IMR-90 (cell line): ENCODE measurements around the gene KRT76. TPM values are rescaled to one million over a fixed set of nuclear protein-coding genes. Genes with fewer than 3 reads are reported as not detected.

Source experiments
- ATAC-seq: fragments of 200-7000 bp; cut with Tn5 transposase; 2 replicates; pipeline ENCODE4 v1.9.1; 2020; ENCODE audit warnings: low read depth, mild to moderate bottlenecking, moderate library complexity
- BruUV-seq: library from RNA; stranded (reverse); fragments of 400-500 nt; replicated peaks from 2 replicates; lab custom pipeline; 2021; lab: Mats Ljungman, UMichigan
- CTCF ChIA-PET: fragments of 300-600 bp; formaldehyde crosslinking; extraction: SDS; loops from one replicate; lab custom pipeline; 2021; ENCODE audit warnings: antibody characterized with exemption; lab: Yijun Ruan, JAX
- POLR2A ChIA-PET: fragments of 300-600 bp; sonication (Branson Sonifier 250); formaldehyde crosslinking; loops from one replicate; lab custom pipeline; 2022; ENCODE audit warnings: antibody characterized with exemption; ENCODE audit not compliant: unreplicated experiment; lab: Charles Lee
- DNase-seq: peaks from one replicate; pipeline ENCODE4 v3.0.0; 2013
- H2AFZ ChIP-seq: replicated peaks from 2 replicates; pipeline ENCODE3; 2013; ENCODE audit warnings: low read length, mild to moderate bottlenecking; ENCODE audit not compliant: poor library complexity
- H2AK5ac ChIP-seq: 2 replicates; pipeline ENCODE4 v1.6.1; 2013; ENCODE audit warnings: low read depth, low read length, inconsistent platforms
- H2AK9ac ChIP-seq: replicated peaks from 2 replicates; pipeline ENCODE3; 2013; ENCODE audit warnings: mild to moderate bottlenecking, low read depth, low read length, moderate library complexity; ENCODE audit not compliant: poor library complexity
- H2BK120ac ChIP-seq: 2 replicates; pipeline ENCODE4 v1.6.1; 2013; ENCODE audit warnings: low read depth, low read length, inconsistent platforms
- H2BK15ac ChIP-seq: 3 replicates; pipeline ENCODE4 v1.6.1; 2013; ENCODE audit warnings: low read depth, low read length, inconsistent platforms
- H2BK20ac ChIP-seq: 2 replicates; pipeline ENCODE4 v1.6.1; 2013; ENCODE audit warnings: low read depth, mild to moderate bottlenecking, inconsistent platforms, low read length, moderate library complexity
- H2BK5ac ChIP-seq: 2 replicates; pipeline ENCODE4 v1.6.1; 2013; ENCODE audit warnings: mild to moderate bottlenecking, low read depth, low read length, inconsistent platforms; ENCODE audit not compliant: poor library complexity, severe bottlenecking
- H3K14ac ChIP-seq: replicated peaks from 2 replicates; pipeline ENCODE4 v1.6.1; 2013; ENCODE audit warnings: low read depth, low read length, inconsistent platforms
- H3K18ac ChIP-seq: 2 replicates; pipeline ENCODE4 v1.6.1; 2013; ENCODE audit warnings: low read depth, low read length, control low read depth
- H3K23ac ChIP-seq: 2 replicates; pipeline ENCODE4 v1.6.1; 2013; ENCODE audit warnings: low read depth, low read length, inconsistent platforms
- H3K27ac ChIP-seq: 2 replicates; pipeline ENCODE4 v1.5.1; 2013; ENCODE audit warnings: mild to moderate bottlenecking, control low read depth, low read length; ENCODE audit not compliant: insufficient read depth
- H3K27me3 ChIP-seq: 2 replicates; pipeline ENCODE4 v1.6.1; 2013; ENCODE audit warnings: low read length; ENCODE audit not compliant: control insufficient read depth, insufficient read depth
- H3K36me3 ChIP-seq: 2 replicates; pipeline ENCODE4 v1.6.1; 2013; ENCODE audit warnings: low read length, mixed read lengths; ENCODE audit not compliant: control insufficient read depth, insufficient read depth
- H3K4ac ChIP-seq: 2 replicates; pipeline ENCODE4 v1.6.1; 2013; ENCODE audit warnings: low read depth, low read length, inconsistent platforms
- H3K4me1 ChIP-seq: 2 replicates; pipeline ENCODE4 v1.6.1; 2013; ENCODE audit warnings: low read length, mixed read lengths; ENCODE audit not compliant: control insufficient read depth, insufficient read depth
- H3K4me2 ChIP-seq: 2 replicates; pipeline ENCODE4 v1.6.1; 2013; ENCODE audit warnings: low read depth, mild to moderate bottlenecking, control low read depth, low read length, moderate library complexity
- H3K4me3 ChIP-seq: 2 replicates; pipeline ENCODE4 v1.5.1; 2013; ENCODE audit warnings: low read depth, mild to moderate bottlenecking, control low read depth, low read length, moderate library complexity; ENCODE audit not compliant: insufficient read depth
- H3K56ac ChIP-seq: 2 replicates; pipeline ENCODE4 v1.6.1; 2013; ENCODE audit warnings: low read length, inconsistent platforms; ENCODE audit not compliant: insufficient read depth; ENCODE audit errors: extremely low read depth
- H3K79me1 ChIP-seq, 2 experiments: 2 replicates each; pipeline ENCODE4 v1.6.1; 2013; ENCODE audit warnings: low read length in 2 of 2, inconsistent platforms in 1 of 2, low read depth in 1 of 2
- H3K9ac ChIP-seq: 2 replicates; pipeline ENCODE4 v1.6.1; 2013; ENCODE audit warnings: low read depth, low read length, control low read depth
- H3K9me1 ChIP-seq: 2 replicates; pipeline ENCODE4 v1.6.1; 2013; ENCODE audit warnings: low read length, inconsistent platforms; ENCODE audit not compliant: insufficient read depth
- H3K9me3 ChIP-seq: 2 replicates; pipeline ENCODE4 v1.6.1; 2013; ENCODE audit warnings: low read length; ENCODE audit not compliant: control insufficient read depth, insufficient read depth
- H4K20me1 ChIP-seq: 2 replicates; pipeline ENCODE4 v1.6.1; 2013; ENCODE audit warnings: low read length, inconsistent platforms; ENCODE audit not compliant: insufficient read depth
- H4K5ac ChIP-seq: 2 replicates; pipeline ENCODE4 v1.6.1; 2013; ENCODE audit warnings: mild to moderate bottlenecking, low read depth, low read length, control low read depth
- H4K8ac ChIP-seq, 2 experiments: 2 replicates each; pipeline ENCODE4 v1.6.1; 2013; ENCODE audit warnings: low read depth in 2 of 2, low read length in 2 of 2, control low read depth in 1 of 2, inconsistent platforms in 1 of 2
- H4K91ac ChIP-seq: 2 replicates; pipeline ENCODE4 v1.6.1; 2013; ENCODE audit warnings: low read depth, low read length, inconsistent platforms; ENCODE audit not compliant: insufficient read depth
- CHD1 ChIP-seq: IDR thresholded peaks from 2 replicates; pipeline ENCODE4 v1.6.1; 2012; ENCODE audit warnings: low read depth, low read length, improper control_type of control experiment
- ELK1 ChIP-seq: fragments of 150-350 bp; IDR thresholded peaks from 2 replicates; pipeline ENCODE4 v1.6.1; 2016; ENCODE audit warnings: low read depth, mild to moderate bottlenecking, low read length, moderate library complexity, borderline replicate concordance
- FOS ChIP-seq: fragments of 150-350 bp; IDR thresholded peaks from 2 replicates; pipeline ENCODE4 v1.6.1; 2016; ENCODE audit warnings: low read depth, low read length
- MAZ ChIP-seq: IDR thresholded peaks from 2 replicates; pipeline ENCODE4 v1.6.1; 2012; ENCODE audit warnings: low read depth, mild to moderate bottlenecking, low read length, improper control_type of control experiment, moderate library complexity, borderline replicate concordance
- MXI1 ChIP-seq: IDR thresholded peaks from 2 replicates; pipeline ENCODE4 v1.6.1; 2012; ENCODE audit warnings: low read depth, mild to moderate bottlenecking, low read length, moderate library complexity, borderline replicate concordance
- POLR2A ChIP-seq: IDR thresholded peaks from 2 replicates; pipeline ENCODE4 v1.6.1; 2012; ENCODE audit warnings: mild to moderate bottlenecking, low read depth, low read length
- RAD21 ChIP-seq: IDR thresholded peaks from 2 replicates; pipeline ENCODE4 v1.6.1; 2012; ENCODE audit warnings: low read length, improper control_type of control experiment
- RCOR1 ChIP-seq: IDR thresholded peaks from 2 replicates; pipeline ENCODE4 v1.6.1; 2012; ENCODE audit warnings: mild to moderate bottlenecking, low read length, improper control_type of control experiment; ENCODE audit not compliant: insufficient replicate concordance
- WGBS, 2 experiments: methylation state at CpG; one replicate each; pipeline versions ENCODE4 v1.1.5 to v1.1.7; 2013; ENCODE audit warnings: missing lambda C conversion rate in 2 of 2; ENCODE audit not compliant: insufficient read length in 1 of 2; ENCODE audit errors: extremely low coverage in 2 of 2; 5-methylcytosine and 5-hydroxymethylcytosine counted together
- dilution Hi-C: fragments of 300-500 bp; cut with HindIII; formaldehyde crosslinking; loops from one replicate; pipeline ENCODE4 v1.14.3; 2018; ENCODE audit warnings: low sequenced_read_pairs; ENCODE audit not compliant: unreplicated experiment
- in situ Hi-C: fragments of 300-500 bp; cut with MboI; formaldehyde crosslinking; loops from 3 replicates; pipeline ENCODE4 v1.14.3; 2019; ENCODE audit warnings: low sequenced_read_pairs, inconsistent platforms, mixed read lengths
- intact Hi-C: fragments of 100-400 bp; cut with micrococcal nuclease; formaldehyde crosslinking; loops from 2 replicates; pipeline ENCODE4 v1.10.0; 2022
- polyA plus RNA-seq, 3 experiments: library from polyadenylated mRNA; depleted of rRNA; stranded (reverse); fragments of >200 nt; gene quantifications; 2 replicates each; pipeline ENCODE4 v1.2.3, GENCODE V29; 2012; ENCODE audit warnings: low replicate concordance in 1 of 3
- total RNA-seq: library from RNA; depleted of rRNA; stranded (reverse); fragments of >200 nt; gene quantifications from 2 replicates; pipeline ENCODE4 v1.2.3, GENCODE V29; 2012
- TF ChIP-seq, protein P1 (sequence below): conservative IDR thresholded peaks from 2 replicates; pipeline ENCODE4 v1.5.1; 2012; ENCODE audit warnings: mild to moderate bottlenecking, low read depth, low read length, improper control_type of control experiment
- TF ChIP-seq, protein P2 (sequence below): fragments of 150-350 bp; IDR thresholded peaks from 2 replicates; pipeline ENCODE4 v1.6.1; 2017; ENCODE audit warnings: mild to moderate bottlenecking, antibody characterized with exemption, low read length, low read depth

KRT76 gene
- total and polyA plus RNA-seq, 2 of the 4 experiments (the other 2 are of a cell fraction) = not detected

- Histone ChIP-seq H3K4me2 (no peak overlapping the region), H4K91ac (no peak overlapping the region), H3K9me1 (no peaks in the 10 kb centered on the region), H2AK9ac (no peak overlapping the region), H2BK120ac (no peak overlapping the region), H2BK15ac (no peak overlapping the region), H3K4me1 (peaks cover 6% of the 10 kb centered on the region), H3K9ac (no peak overlapping the region), H3K56ac (no peak overlapping the region), H3K27ac (no peak overlapping the region), H3K27me3 (peaks cover 45% of the 10 kb centered on the region), H3K14ac (no peak overlapping the region), H4K20me1 (no peaks in the 10 kb centered on the region), H3K23ac (no peak overlapping the region; the same call in 1 of the 2 replicates), H2AK5ac (no peak overlapping the region), H4K5ac (no peak overlapping the region), H4K8ac (no peak overlapping the region), H3K79me1 (no peaks in the 10 kb centered on the region), H3K4ac (no peak overlapping the region), H3K36me3 (no peaks in the 10 kb centered on the region), H3K9me3 (no peaks in the 10 kb centered on the region), H2BK5ac (no peak overlapping the region), H3K4me3 (no peak overlapping the region), H3K18ac (no peak overlapping the region), H2BK20ac (no peak overlapping the region), H2AFZ (no peak overlapping the region)
- intact Hi-C loops (no loop called here), dilution Hi-C loops (no loop called here), in situ Hi-C loops (no loop called here)
- BruUV-seq = no TSS peak
- no peak for DNase-seq
- ChIA-PET POLR2A (no interaction called here), CTCF (interaction anchor here (0.6 kb wide), 1 partner anchor 20 kb away, joined by 4 read pairs; no protein-coding TSS in a partner anchor)
- TF ChIP-seq POLR2A = no peak
- no peak for TF ChIP-seq RCOR1
- TF ChIP-seq MXI1 = no peak
- TF ChIP-seq, protein P1, sequence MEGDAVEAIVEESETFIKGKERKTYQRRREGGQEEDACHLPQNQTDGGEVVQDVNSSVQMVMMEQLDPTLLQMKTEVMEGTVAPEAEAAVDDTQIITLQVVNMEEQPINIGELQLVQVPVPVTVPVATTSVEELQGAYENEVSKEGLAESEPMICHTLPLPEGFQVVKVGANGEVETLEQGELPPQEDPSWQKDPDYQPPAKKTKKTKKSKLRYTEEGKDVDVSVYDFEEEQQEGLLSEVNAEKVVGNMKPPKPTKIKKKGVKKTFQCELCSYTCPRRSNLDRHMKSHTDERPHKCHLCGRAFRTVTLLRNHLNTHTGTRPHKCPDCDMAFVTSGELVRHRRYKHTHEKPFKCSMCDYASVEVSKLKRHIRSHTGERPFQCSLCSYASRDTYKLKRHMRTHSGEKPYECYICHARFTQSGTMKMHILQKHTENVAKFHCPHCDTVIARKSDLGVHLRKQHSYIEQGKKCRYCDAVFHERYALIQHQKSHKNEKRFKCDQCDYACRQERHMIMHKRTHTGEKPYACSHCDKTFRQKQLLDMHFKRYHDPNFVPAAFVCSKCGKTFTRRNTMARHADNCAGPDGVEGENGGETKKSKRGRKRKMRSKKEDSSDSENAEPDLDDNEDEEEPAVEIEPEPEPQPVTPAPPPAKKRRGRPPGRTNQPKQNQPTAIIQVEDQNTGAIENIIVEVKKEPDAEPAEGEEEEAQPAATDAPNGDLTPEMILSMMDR = no peak
- TF ChIP-seq ELK1 = no peak
- no peak for TF ChIP-seq FOS
- TF ChIP-seq, protein P2, sequence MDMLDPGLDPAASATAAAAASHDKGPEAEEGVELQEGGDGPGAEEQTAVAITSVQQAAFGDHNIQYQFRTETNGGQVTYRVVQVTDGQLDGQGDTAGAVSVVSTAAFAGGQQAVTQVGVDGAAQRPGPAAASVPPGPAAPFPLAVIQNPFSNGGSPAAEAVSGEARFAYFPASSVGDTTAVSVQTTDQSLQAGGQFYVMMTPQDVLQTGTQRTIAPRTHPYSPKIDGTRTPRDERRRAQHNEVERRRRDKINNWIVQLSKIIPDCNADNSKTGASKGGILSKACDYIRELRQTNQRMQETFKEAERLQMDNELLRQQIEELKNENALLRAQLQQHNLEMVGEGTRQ = no peak
- TF ChIP-seq MAZ = no peak
- no peak for TF ChIP-seq RAD21
- no peak for TF ChIP-seq CHD1
- WGBS, 2 experiments = no CpG with 5 or more reads among the region's 9 CpGs
- no peak for ATAC-seq
These were observed 34.3 kb upstream of the KRT76 start for GRCh38 chr12:52811191-52812072.
